HG02763 (cell line): ENCODE results near the gene PRPF38A.
"Not testable (repeated sequence)": the region's sequence is repeated elsewhere in the genome, so short reads cannot be mapped to it uniquely, and the experiment has no call there.

ENCODE experiments used
- ATAC-seq: cut with Tn5 transposase; IDR thresholded peaks from one replicate; pipeline ENCODE4 v1.9.1; 2021; ENCODE audit warnings: mild to moderate bottlenecking, moderate library complexity; ENCODE audit not compliant: unreplicated experiment

PRPF38A gene, protein sequence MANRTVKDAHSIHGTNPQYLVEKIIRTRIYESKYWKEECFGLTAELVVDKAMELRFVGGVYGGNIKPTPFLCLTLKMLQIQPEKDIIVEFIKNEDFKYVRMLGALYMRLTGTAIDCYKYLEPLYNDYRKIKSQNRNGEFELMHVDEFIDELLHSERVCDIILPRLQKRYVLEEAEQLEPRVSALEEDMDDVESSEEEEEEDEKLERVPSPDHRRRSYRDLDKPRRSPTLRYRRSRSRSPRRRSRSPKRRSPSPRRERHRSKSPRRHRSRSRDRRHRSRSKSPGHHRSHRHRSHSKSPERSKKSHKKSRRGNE

DNA sequence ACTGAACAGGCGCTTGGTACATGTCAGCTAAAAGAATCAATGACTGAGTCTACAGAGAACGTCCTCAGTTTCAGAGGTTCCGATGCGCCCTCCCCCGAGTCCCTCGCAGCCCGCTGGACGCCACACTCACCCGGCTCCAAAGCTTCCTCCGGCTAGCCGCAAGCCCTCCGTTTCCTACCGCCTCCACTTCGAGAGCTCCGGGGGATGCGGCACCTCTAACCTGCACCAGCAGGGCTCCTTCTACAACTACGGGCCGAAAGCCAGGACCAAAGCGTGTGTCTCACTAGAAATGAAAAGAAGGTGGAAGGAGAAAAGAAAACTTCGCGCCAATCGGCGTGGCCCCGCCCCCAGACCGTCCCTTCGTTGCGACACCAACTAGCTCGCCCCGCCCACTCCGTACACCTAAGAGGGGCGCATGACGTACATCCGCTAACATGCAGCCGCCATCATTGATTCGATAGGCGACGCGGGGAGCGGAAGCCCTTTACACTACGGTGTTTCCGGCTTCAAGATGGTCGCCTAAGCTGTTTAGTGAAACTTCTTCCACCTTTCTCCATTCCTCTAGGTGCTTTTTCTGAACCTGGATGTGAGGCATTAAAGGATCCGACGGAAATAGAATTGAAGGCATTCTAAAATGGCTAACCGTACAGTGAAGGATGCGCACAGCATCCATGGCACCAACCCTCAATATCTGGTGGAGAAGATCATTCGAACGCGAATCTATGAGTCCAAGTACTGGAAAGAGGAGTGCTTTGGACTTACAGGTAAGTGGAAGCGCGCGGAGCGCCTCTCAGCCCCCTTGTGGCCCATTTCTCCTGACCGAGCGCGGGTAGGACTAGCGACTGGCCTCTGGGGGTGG lies at the start of gene PRPF38A, which contains the start of gene ORC1:
Gene PRPF38A (plus strand): TSS at position 487 of the 859 bp plus-strand sequence. CDS start 148 bp downstream, at position 635.
Gene ORC1 (minus strand): TSS at position 308 of the 859 bp plus-strand sequence. CDS start 2,200 bp downstream, outside the sequence.
- peak; percentile 89 for ATAC-seq

DNA sequence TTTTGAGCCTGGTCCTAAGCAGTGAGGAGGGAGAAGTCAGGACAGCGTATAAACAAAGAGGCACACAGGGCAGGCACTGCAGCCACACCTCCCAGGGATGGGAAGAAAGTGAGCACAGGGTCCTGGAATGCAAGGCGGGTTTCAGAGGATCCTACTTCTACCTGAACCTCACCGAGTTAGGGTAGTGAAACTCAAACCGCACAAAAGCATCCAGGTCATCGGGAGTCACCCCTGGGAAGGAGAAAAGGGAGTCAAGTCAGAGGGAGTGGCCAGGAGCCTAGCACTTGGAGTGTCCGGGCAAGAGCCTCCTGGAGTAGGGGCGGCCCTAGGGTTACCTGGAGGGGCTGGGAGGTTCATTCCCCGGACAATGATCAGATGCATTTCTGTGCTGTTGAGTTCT lies 49.0 kb upstream of the PRPF38A start:
- ATAC-seq = no peak

DNA sequence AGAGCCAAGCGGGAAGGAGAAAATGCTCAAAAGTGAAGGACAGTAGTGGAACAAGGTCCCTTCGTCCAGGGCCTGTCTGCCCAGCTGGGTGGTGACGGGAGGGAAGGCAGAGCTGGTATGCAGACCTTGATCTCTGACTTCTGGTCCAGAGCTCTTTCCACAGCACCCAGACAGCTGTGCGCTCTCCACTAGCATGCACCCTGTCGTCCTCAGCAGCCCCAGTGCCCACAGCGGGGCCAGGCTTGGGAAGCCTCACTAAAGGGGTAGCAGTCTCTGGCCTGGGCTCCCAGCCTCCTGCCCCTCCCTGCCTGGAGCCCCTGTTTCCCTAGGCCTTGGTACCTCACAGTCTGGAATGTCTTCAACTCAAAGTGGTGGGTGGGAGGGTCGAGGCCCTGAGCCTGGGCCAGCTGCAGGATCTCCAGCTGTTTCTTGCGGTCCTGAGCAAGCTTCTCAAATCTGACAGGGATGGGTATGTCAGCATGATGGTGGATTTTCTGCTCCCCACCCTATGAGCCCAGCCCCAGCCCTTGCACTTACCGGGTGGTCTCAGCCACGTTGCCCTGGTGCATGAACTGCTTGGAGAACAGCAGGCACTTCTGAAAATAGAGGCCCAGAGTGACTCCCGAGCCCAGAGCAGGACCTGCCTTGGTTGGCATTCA lies 48.4 kb upstream of the PRPF38A start:
- ATAC-seq = no peak

DNA sequence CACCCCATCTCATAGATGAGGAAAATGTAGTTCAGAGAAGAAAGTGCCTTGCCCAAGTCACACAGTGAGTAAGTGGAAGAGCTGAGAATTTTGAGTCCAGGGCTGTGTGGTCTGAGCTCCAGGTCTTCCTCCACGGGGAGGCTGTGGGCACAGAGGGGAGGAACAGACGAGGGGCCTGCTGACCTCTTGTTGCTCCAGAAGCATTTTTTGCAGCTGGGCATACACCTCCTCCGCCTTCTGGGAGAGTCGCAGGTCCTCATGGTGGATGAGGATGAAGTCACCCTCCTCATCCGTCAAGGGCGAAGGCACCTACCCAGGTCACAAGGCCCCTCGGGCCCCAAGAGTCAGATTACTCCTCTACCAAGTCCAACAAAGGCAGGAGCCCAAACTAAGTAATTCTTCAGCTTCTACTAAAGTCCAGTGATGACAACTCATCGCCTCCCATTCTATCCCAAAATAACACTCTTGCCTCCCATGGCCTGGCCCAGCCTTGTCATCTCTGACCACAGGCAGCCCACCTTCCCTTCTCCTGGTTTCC lies 47.5 kb upstream of the PRPF38A start:
- no peak for ATAC-seq

DNA sequence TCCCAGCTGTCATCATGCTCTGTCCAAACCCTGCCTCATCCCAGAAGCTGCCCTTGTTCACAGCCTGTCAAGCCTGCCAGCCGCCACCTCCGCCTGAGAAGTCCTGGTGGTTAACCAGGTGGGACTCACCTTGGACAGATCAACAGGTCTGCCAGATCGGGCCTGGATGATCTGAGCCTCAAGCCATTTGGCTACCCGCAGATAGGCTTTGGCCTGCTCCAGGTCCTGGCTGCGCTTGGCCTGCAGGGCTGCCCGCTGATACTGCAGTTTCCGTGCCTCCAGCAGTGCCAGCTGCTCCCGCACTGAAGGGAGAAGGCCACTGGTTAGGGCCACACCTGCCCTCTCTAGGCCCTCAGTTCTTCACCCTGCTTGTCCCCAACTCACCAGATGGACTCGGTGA lies 47.0 kb upstream of the PRPF38A start:
- ATAC-seq = no peak

DNA sequence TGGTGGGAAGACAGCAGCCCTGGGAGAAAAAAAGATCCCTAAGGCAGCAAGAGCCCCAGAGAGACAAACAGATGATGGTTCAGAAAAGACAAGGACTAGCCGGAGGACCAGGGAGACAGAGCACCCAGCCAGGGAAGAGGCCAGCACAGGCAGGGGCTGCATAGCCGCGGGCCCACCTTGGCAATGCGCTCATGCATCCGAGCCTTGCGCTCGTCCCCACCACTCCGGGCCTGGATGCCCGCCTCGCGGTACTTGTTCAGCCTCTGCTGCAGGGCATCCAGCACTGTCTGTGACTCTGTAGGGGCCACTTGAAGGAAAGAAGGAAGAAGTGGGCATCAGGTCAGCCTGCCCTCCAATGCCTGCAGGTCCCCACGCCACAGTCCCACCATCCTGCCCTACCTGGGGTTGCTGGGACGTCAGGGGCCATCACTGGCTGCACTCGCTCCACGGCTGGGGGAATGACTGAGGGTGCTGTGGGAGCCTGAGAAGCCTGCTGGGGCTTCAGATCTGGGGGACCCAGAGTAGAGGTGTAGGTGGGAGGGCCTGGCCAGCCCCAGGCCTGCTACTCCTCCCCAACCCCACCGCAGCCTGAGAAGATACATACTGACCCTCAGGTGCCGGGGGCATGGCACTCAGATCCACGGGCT lies 45.4 kb upstream of the PRPF38A start:
- ATAC-seq = no peak

DNA sequence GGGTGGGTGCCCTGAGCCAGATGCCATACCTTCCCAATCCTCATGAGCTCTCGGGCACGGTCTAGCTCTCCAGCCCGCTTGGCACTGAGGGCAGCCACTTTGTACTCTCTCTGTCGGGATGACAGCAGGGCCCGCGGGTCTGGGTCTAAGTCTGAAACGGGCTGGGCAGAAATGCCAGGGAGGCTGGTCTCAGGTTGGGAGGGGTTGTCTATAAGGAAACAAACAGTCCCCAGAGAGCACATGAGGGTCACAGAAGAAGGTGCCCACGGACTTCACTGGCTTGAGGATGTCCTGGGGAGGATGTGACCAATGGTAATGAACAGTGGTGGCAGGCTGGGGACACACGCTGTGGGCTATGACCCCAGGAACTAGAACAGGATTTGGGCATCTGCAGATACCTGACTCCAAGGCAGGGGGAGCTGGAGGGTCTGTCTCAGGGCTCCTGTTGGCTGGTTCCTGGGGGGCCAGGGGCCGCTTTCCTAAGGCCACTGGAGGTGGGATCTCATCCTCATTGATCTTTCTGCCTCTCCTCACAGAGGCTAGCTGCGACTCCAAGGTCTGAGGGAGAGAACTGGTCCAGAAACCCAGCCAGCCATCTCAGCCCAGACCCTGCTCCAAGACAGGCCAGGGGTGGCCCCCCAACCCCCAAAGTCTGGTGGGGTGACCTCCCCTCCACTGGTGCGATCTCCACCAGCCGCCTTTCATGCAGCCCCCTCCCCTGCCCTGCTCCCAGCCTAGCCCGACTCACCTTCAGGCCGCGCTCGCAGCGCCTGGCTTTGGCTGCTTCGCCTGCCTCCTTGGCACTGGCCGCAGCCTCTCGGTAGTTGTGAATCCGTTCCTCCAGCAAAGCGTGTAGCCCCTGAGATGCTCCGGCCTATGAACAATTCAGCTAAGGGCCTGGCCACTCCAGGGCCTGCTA lies 44.5 kb upstream of the PRPF38A start:
- ATAC-seq = no peak

DNA sequence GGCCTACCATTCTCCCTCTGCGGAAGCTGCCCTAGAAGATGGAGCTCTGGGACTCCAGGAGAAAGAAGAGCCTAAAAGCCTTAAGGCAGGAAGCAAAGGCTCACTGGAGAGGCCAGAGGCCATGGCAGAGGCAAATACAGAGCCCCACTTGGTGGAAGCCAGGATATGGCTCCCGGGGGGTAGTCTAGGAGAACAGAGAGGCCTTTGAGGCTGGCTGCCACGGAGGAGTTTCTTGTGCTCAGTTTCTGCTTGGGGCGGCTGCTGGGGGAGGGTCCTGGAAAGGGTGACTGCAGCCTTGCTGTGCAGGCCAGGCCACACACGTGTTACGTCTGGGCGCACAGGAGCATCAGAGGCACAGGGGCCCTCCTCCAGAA lies 43.8 kb upstream of the PRPF38A start:
- no peak for ATAC-seq

DNA sequence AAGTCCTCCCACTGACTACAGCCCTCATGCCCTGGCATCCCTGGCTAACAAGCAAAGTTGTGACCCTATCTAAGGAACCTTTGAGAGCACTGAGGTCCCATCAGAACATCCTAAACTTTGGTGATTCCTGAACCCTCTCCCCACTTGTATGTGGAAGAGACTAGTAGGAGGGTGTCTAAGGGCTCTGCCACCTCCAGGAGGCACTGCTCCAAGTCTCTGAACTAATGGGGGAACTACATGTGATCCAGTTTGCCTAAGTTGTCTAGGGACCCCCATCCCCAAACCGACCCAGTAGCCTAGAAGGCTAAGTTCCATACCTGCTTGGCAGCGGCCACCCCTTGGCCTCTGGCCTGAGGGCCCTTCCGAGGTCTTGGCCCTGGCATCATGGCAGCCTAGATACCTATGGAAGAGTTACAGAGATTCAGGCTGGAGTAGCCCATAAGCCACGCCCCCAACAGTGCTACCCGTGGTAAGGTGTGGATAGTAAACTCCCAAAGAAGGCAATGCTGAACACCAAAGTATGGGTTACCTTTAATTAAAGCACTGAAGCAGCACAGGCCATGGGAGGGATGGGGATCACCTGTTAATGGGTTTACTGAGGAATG lies 40.1 kb upstream of the PRPF38A start:
- no peak for ATAC-seq

DNA sequence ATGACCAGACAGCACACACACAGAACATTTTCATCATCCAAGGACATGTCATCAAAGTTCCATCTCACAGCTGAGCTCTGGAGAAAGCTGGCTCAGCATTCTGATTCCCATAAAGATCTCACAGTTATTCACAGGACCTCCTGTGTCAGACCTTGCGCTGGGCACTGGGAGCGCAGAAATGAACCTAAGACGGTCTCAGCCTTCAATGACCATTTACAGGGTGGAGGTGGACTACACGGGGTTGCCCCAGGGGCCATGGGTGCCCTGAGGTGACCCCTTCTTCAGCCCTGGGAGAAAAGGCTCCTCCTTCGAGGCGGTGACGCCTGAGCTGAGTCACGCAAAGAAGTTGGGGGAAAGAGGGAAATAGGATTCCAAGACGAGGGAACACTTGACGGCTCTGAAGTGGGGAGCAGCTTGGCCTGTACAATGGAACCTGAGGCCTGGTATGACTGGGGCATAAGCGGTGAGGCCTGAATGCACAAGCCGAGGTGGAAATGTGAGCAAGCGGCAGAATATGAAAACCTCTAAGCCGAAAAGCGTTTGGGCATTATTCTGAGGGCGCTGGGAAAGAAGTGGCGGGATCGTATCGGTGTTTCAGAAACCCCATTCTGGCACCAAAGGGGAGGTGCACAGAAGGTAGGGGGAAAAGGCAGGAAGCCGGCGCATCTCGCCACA lies 39.2 kb upstream of the PRPF38A start:
- no peak for ATAC-seq

DNA sequence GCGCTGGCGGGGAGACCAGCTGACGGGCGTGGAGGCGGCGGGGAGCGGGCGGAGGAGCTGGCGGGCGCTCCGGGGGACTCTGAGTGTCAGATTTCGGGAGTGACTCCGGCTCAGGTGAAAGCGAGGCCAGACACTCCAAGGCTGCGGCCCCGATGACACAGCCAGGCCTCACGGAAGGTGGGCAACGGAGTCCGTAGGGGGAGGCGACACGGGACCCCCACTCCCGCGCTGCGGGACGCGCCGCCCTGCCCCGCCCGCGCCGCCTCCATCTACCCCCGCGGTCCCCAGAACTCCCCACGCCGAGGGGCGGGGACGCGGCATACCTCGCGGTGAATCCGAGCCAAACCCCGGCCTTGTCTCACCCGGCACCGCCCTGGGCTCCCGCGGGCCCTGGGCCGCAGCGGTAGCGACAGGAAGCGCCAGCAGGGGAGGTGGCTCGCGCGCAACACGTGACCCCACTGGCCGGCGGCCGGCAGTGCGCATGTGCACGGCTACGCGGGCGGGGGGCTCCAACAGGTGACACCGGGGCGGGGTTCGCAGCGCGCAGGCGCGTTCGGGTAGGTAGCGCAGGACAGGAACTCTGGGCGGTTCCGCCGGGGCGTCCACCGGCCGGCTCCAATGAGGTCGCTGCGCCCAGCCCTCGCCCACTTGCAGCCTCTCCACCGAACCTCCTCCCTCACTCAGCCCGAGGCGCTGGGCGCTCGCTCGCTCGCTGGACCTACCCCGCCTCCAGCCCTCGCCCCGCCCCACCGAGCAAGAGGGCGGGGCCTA lies 38.5 kb upstream of the PRPF38A start, which contains the start of gene CC2D1B:
Gene CC2D1B (minus strand): TSS at position 460 of the 771 bp plus-strand sequence. CDS start 1,585 bp downstream, outside the sequence.
- ATAC-seq = peak; percentile 88

DNA sequence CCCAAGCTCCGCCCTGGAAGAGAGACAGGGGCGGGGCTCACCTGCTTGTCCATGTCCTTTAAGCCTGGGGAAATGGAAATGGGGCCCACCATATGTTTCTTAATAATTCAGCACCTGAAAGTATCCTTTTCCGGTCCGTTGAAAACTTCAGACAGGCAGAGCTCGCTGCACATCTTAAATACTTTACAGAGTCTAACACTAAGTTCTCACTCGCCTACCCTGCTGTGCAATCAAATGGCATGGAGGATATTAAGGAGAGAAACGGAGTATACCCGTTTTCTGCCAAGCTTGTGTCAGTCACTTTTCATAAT lies 37.9 kb upstream of the PRPF38A start:
- ATAC-seq = no peak

DNA sequence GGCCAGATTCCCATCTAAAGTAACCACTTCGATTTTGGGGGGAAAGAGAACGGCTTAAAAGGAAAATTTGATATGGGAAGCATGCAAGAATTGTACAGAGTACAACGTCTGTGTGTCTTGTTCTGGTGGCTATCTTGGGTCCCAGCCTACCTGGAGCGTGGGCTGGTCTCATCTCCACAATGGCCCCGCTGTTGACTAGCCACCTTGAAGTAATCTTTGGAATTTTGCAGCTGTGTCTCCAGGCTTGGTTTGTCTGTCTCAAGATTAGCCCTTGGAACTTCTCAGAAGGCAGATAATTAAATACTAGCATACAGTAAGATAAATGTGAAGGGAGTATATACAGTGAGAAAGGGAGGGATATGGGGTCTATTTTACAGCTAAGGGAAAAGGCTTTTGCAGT lies 37.1 kb upstream of the PRPF38A start:
- no peak for ATAC-seq

DNA sequence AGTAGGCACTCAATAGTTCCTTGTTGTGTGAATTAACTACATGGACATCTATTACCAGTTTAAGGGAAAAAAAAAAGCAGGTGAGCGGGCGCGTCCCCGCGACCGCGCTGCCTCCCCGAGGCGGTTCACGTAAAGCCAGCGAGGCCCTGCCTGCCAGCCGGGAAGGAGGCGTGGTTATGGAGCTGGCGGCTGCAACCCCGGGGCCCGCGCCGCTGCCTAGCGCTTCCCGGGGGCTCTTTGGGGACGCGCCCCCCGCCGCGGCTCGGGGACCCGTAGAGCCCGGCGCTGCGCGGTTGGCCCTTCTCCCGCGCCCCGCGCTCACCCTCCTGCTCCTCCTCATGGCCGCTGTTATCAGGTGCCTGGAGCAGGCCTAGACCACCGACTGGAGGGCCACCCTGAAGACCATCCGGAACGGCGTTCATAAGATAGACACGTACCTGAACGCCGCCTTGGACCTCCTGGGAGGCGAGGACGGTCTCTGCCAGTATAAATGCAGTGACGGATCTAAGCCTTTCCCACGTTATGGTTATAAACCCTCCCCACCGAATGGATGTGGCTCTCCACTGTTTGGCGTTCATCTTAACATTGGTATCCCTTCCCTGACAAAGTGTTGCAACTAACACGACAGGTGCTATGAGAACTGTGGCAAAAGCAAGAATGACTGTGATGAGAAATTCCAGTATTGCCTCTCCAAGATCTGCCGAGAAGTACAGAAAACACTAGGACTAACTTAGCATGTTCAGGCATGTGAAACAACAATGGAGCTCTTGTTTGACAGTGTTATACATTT lies 35.8 kb upstream of the PRPF38A start:
- no peak for ATAC-seq

DNA sequence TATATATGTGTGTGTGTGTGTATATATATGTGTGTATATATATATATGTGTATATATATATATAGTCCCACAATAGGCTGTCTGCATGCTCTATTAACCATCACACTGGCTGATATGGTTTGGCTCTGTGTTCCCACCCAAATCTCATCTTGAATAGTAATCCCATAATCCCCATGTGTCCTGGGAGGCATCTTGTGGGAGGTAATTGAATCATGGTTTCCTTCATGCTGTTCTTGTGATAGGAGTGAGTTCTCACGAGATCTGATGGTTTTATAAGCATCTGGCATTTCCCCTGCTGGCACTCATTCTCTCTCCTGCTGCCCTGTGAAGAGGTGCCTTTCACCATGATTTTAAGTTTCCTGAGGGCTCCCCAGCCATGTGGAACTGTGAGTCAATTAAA lies 34.6 kb upstream of the PRPF38A start:
- not testable (repeated sequence) for ATAC-seq

DNA sequence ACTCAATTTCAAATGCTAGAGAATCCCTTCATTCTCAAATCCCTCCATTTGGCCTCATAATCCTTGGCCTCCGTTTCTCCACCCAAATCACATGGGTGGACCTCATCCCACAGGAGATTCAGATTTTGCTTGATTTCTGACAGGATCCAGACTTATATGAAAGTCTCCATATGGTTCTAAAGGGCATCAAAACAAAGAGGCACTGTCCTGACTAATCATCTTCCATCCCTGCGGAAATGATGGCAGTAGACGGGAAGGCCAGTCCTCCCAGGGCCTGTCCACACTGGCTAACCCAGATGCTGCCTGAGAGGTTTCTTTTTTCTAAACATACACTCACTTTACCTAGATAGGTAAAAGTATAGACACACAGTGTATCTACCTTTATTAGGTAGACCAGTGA lies 19.0 kb upstream of the PRPF38A start:
- ATAC-seq = no peak

DNA sequence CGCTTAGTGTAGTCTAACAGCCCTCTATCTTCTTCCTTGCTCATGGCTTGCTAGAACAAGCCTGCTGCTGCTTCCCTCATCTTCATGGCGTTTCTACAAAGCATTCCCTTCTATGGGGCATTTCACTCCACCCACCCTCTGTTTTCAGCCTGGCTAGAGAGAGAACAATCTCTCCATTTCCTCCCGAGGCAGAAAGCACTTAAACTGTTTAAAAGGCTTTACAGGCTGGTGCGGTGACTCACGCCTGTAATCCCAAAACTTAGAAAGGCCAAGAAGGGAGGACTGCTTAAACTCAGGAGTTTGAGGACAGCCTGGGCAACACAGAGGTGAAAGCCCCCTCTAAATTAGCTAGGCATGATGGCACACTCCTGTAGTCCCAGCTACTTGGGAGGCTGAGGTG lies 17.9 kb upstream of the PRPF38A start:
- no peak for ATAC-seq
